SK-N-SH (cell line): ENCODE data around the gene NCOR2. TPM values are rescaled to one million over a fixed set of nuclear protein-coding genes. Genes with fewer than 3 reads are reported as not detected.

Experiments
- CTCF ChIA-PET: fragments of 300-600, 350-600 bp; formaldehyde crosslinking; extraction: SDS; loops from one replicate; lab custom pipeline; 2021; lab: Yijun Ruan, JAX
- POLR2A ChIA-PET: fragments of 350-600 bp; sonication (Branson Sonifier 250); formaldehyde crosslinking; extraction: SDS; loops from one replicate; lab custom pipeline; 2020; ENCODE audit warnings: antibody characterized with exemption, inconsistent platforms; lab: Yijun Ruan, JAX
- DNase-seq: peaks from one replicate; pipeline ENCODE4 v3.0.0; 2012
- H2AFZ ChIP-seq: fragments of 200-600 bp; sonication (generic); 2 replicates; pipeline ENCODE4 v1.8.1; 2016; ENCODE audit warnings: antibody characterized with exemption, mild to moderate bottlenecking, low read depth
- H3F3A ChIP-seq: fragments of 200-600 bp; sonication (generic); replicated peaks from 2 replicates; pipeline ENCODE3; 2016; ENCODE audit warnings: antibody characterized with exemption, mild to moderate bottlenecking; ENCODE audit not compliant: insufficient read depth
- H3K27ac ChIP-seq, 2 experiments: fragments of 200-500 bp in 1 of 2; fragments of 200-600 bp in 1 of 2; sonication (Bioruptor generic) in 1 of 2; sonication (generic), shearing (Covaris generic) in 1 of 2; 2 replicates each; pipeline versions ENCODE4 v1.5.1 to v1.6.1; 2014 to 2016; ENCODE audit warnings: low read depth in 2 of 2, inconsistent platforms in 1 of 2, low read length in 1 of 2, mild to moderate bottlenecking in 1 of 2, mixed read lengths in 1 of 2
- H3K27me3 ChIP-seq: fragments of 200-600 bp; sonication (generic), shearing (Covaris generic); 2 replicates; pipeline ENCODE4 v1.6.1; 2016; ENCODE audit warnings: mixed run types; ENCODE audit not compliant: insufficient read depth
- H3K36me3 ChIP-seq, 2 experiments: fragments of 200-500 bp in 1 of 2; fragments of 200-600 bp in 1 of 2; sonication (Bioruptor generic) in 1 of 2; sonication (generic) in 1 of 2; replicated peaks in 1 of 2; 2 replicates each; pipeline versions ENCODE3 to v1.5.1; 2014 to 2016; ENCODE audit warnings: low read length in 1 of 2, mild to moderate bottlenecking in 1 of 2; ENCODE audit not compliant: insufficient read depth in 2 of 2, control insufficient read depth in 1 of 2
- H3K4me1 ChIP-seq, 2 experiments: fragments of 200-500 bp in 1 of 2; fragments of 200-600 bp in 1 of 2; sonication (Bioruptor generic) in 1 of 2; sonication (generic), shearing (Covaris generic) in 1 of 2; 2 replicates each; pipeline versions ENCODE4 v1.5.1 to v1.6.1; 2014 to 2016; ENCODE audit warnings: low read depth in 1 of 2, low read length in 1 of 2, mixed run types in 1 of 2; ENCODE audit not compliant: insufficient read depth in 2 of 2, control insufficient read depth in 1 of 2
- H3K4me2 ChIP-seq: fragments of 200-600 bp; sonication (generic), shearing (Covaris generic); 2 replicates; pipeline ENCODE4 v1.6.1; 2017; ENCODE audit warnings: mixed run types
- H3K4me3 ChIP-seq, 2 experiments: fragments of 200-500 bp in 1 of 2; fragments of 200-600 bp in 1 of 2; sonication (Bioruptor generic) in 1 of 2; sonication (generic), shearing (Covaris generic) in 1 of 2; 2 replicates each; pipeline versions ENCODE4 v1.5.1 to v1.8.1; 2014 to 2016; ENCODE audit warnings: low read depth in 2 of 2, inconsistent platforms in 1 of 2, low read length in 1 of 2, mild to moderate bottlenecking in 1 of 2, mixed read lengths in 1 of 2, moderate library complexity in 1 of 2
- H3K79me2 ChIP-seq: fragments of 200-600 bp; sonication (generic); 2 replicates; pipeline ENCODE4 v1.8.1; 2017; ENCODE audit warnings: mild to moderate bottlenecking; ENCODE audit not compliant: insufficient read depth
- H3K9ac ChIP-seq: fragments of 200-600 bp; sonication (generic); 2 replicates; pipeline ENCODE4 v1.6.1; 2017; ENCODE audit warnings: mixed run types
- H3K9me2 ChIP-seq: fragments of 200-600 bp; sonication (generic); 2 replicates; pipeline ENCODE4 v1.6.1; 2017; ENCODE audit warnings: mixed run types
- H3K9me3 ChIP-seq: fragments of 200-600 bp; sonication (generic); 2 replicates; pipeline ENCODE4 v1.6.1; 2017; ENCODE audit warnings: mixed run types, mild to moderate bottlenecking, moderate library complexity
- H4K20me1 ChIP-seq: fragments of 200-600 bp; sonication (generic); 2 replicates; pipeline ENCODE4 v1.6.1; 2017; ENCODE audit warnings: mild to moderate bottlenecking, mixed run types; ENCODE audit not compliant: insufficient read depth
- FOXM1 ChIP-seq: IDR thresholded peaks from 2 replicates; pipeline ENCODE4 v1.4.0; 2012; ENCODE audit warnings: low read depth, mild to moderate bottlenecking
- GABPA ChIP-seq: IDR thresholded peaks from 2 replicates; pipeline ENCODE4 v1.4.0; 2012; ENCODE audit warnings: low read depth, mild to moderate bottlenecking
- GATA2 ChIP-seq: sonication (generic); formaldehyde crosslinking; IDR thresholded peaks from 2 replicates; pipeline ENCODE4 v1.5.0; 2020; ENCODE audit warnings: mild to moderate bottlenecking, missing genetic modification reagents
- JUND ChIP-seq: IDR thresholded peaks from 2 replicates; pipeline ENCODE4 v1.4.0; 2012
- MEF2A ChIP-seq: IDR thresholded peaks from 2 replicates; pipeline ENCODE4 v1.4.0; 2012; ENCODE audit warnings: low read depth, borderline replicate concordance
- NFIC ChIP-seq: IDR thresholded peaks from 2 replicates; pipeline ENCODE4 v1.4.0; 2012; ENCODE audit warnings: borderline replicate concordance
- POLR2AphosphoS5 ChIP-seq: IDR thresholded peaks from 2 replicates; pipeline ENCODE4 v1.6.1; 2012; ENCODE audit warnings: low read depth, low read length
- RCOR1 ChIP-seq: fragments of 150-350 bp; IDR thresholded peaks from 2 replicates; pipeline ENCODE4 v1.6.1; 2017; ENCODE audit warnings: antibody characterized with exemption, low read length
- RFX5 ChIP-seq: IDR thresholded peaks from 2 replicates; pipeline ENCODE4 v1.6.1; 2012; ENCODE audit warnings: mild to moderate bottlenecking, improper control_type of control experiment, low read length
- RXRA ChIP-seq: IDR thresholded peaks from 2 replicates; pipeline ENCODE4 v1.4.0; 2012; ENCODE audit warnings: low read depth, mild to moderate bottlenecking, borderline replicate concordance
- SMC3 ChIP-seq: IDR thresholded peaks from 2 replicates; pipeline ENCODE4 v1.6.1; 2012; ENCODE audit warnings: low read depth, low read length, improper control_type of control experiment
- TCF12 ChIP-seq: IDR thresholded peaks from 2 replicates; pipeline ENCODE4 v1.4.0; 2012
- TEAD4 ChIP-seq: IDR thresholded peaks from 2 replicates; pipeline ENCODE4 v1.4.0; 2012; ENCODE audit warnings: mild to moderate bottlenecking, borderline replicate concordance; ENCODE audit not compliant: insufficient read depth
- WGBS: methylation state at CpG from one replicate; pipeline ENCODE4 v1.1.6; 2017; ENCODE audit warnings: low lambda C conversion rate; 5-methylcytosine and 5-hydroxymethylcytosine counted together
- polyA plus RNA-seq, 3 experiments: library from polyadenylated mRNA; depleted of rRNA; stranded (reverse); fragments of >200 nt; gene quantifications; 2 replicates each; pipeline ENCODE4 v1.2.3, GENCODE V29; 2012
- TF ChIP-seq, protein P1 (sequence below): IDR thresholded peaks from 2 replicates; pipeline ENCODE4 v1.4.0; 2012; ENCODE audit warnings: low read depth
- TF ChIP-seq, protein P2 (sequence below): fragments of 150-350 bp; IDR thresholded peaks from 2 replicates; pipeline ENCODE4 v1.6.1; 2016; ENCODE audit warnings: mild to moderate bottlenecking, low read depth, low read length
- TF ChIP-seq, protein P3 (sequence below): IDR thresholded peaks from 2 replicates; pipeline ENCODE4 v1.6.1; 2012; ENCODE audit warnings: mild to moderate bottlenecking, low read depth, low read length, moderate library complexity
- TF ChIP-seq, protein P4 (sequence below): IDR thresholded peaks from 2 replicates; pipeline ENCODE4 v1.4.0; 2012; ENCODE audit warnings: low read depth, borderline replicate concordance

Gene NCOR2
- polyA plus RNA-seq, 1 of the 3 experiments (the other 2 are of a cell fraction), result 19.0 TPM

DNA sequence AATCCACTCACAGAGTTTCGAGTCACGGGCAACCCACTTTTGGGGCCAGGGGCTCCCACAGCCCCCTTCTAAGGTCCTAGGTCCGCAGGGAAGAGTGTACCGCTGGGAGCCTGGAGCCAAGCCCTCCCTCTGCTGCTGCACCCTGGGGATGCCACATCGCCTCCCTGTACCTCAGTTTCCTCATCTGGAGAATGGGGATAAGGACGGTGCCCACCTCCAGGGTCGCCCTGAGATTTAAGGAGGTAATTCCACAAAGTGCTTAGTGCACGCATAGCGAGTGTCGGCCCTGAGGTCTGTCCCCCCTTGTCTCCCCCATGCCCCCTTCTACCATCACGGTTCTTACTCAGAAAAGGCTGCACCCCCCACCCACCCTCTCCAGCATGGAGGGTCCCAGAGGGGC lies 35.5 kb downstream of the NCOR2 start:
- Histone ChIP-seq H3K36me3 (no peaks in the 10 kb centered on the region), H3K27ac (peak overlapping the region in 1 of 2 experiments; percentile 89; a peak in 2 of 4 replicates), H3K9me3 (no peaks in the 10 kb centered on the region), H4K20me1 (peaks cover 77% of the 10 kb centered on the region), H3K9me2 (no peaks in the 10 kb centered on the region), H2AFZ (no peak overlapping the region), H3K4me1 (peaks cover 4 to 65% of the 10 kb centered on the region in 2 experiments; a peak in 2 of 4 replicates), H3K27me3 (no peaks in the 10 kb centered on the region), H3K4me3 (no peak overlapping the region), H3K79me2 (peaks cover 74% of the 10 kb centered on the region), H3K9ac (no peak overlapping the region), H3F3A (peaks cover 6% of the 10 kb centered on the region), H3K4me2 (no peak overlapping the region)
- CTCF ChIA-PET, result no interaction called here
- TF ChIP-seq, protein P1, sequence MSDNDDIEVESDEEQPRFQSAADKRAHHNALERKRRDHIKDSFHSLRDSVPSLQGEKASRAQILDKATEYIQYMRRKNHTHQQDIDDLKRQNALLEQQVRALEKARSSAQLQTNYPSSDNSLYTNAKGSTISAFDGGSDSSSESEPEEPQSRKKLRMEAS, result no peak
- TF ChIP-seq MEF2A (no peak), GATA2 (CRISPR knock-in tag) (no peak), JUND (no peak), RCOR1 (no peak), RFX5 (no peak), POLR2AphosphoS5 (no peak), FOXM1 (no peak), NFIC (no peak), SMC3 (no peak), TEAD4 (no peak), RXRA (no peak), TCF12 (no peak), GABPA (no peak)
- TF ChIP-seq, protein P2, sequence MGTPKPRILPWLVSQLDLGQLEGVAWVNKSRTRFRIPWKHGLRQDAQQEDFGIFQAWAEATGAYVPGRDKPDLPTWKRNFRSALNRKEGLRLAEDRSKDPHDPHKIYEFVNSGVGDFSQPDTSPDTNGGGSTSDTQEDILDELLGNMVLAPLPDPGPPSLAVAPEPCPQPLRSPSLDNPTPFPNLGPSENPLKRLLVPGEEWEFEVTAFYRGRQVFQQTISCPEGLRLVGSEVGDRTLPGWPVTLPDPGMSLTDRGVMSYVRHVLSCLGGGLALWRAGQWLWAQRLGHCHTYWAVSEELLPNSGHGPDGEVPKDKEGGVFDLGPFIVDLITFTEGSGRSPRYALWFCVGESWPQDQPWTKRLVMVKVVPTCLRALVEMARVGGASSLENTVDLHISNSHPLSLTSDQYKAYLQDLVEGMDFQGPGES, result no peak
- TF ChIP-seq, protein P3, sequence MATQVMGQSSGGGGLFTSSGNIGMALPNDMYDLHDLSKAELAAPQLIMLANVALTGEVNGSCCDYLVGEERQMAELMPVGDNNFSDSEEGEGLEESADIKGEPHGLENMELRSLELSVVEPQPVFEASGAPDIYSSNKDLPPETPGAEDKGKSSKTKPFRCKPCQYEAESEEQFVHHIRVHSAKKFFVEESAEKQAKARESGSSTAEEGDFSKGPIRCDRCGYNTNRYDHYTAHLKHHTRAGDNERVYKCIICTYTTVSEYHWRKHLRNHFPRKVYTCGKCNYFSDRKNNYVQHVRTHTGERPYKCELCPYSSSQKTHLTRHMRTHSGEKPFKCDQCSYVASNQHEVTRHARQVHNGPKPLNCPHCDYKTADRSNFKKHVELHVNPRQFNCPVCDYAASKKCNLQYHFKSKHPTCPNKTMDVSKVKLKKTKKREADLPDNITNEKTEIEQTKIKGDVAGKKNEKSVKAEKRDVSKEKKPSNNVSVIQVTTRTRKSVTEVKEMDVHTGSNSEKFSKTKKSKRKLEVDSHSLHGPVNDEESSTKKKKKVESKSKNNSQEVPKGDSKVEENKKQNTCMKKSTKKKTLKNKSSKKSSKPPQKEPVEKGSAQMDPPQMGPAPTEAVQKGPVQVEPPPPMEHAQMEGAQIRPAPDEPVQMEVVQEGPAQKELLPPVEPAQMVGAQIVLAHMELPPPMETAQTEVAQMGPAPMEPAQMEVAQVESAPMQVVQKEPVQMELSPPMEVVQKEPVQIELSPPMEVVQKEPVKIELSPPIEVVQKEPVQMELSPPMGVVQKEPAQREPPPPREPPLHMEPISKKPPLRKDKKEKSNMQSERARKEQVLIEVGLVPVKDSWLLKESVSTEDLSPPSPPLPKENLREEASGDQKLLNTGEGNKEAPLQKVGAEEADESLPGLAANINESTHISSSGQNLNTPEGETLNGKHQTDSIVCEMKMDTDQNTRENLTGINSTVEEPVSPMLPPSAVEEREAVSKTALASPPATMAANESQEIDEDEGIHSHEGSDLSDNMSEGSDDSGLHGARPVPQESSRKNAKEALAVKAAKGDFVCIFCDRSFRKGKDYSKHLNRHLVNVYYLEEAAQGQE, result no peak
- TF ChIP-seq, protein P4, sequence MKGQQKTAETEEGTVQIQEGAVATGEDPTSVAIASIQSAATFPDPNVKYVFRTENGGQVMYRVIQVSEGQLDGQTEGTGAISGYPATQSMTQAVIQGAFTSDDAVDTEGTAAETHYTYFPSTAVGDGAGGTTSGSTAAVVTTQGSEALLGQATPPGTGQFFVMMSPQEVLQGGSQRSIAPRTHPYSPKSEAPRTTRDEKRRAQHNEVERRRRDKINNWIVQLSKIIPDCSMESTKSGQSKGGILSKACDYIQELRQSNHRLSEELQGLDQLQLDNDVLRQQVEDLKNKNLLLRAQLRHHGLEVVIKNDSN, result no peak
- POLR2A ChIA-PET, result interaction anchor here (1.3 kb wide), 1 partner anchor 13 kb away, joined by 3 read pairs; no protein-coding TSS in a partner anchor
- no peak for DNase-seq
- WGBS, result 96% methylated on average over 9 of the region's 11 CpGs
